ENCODE measurements around the gene TBL3.

The TBL3 gene

GRCh38 chr16:1982991-1983543 lies 11.2 kb downstream of the TBL3 start:
- no peak for DNase-seq (ENCODE audit: low spot score)

DNA sequence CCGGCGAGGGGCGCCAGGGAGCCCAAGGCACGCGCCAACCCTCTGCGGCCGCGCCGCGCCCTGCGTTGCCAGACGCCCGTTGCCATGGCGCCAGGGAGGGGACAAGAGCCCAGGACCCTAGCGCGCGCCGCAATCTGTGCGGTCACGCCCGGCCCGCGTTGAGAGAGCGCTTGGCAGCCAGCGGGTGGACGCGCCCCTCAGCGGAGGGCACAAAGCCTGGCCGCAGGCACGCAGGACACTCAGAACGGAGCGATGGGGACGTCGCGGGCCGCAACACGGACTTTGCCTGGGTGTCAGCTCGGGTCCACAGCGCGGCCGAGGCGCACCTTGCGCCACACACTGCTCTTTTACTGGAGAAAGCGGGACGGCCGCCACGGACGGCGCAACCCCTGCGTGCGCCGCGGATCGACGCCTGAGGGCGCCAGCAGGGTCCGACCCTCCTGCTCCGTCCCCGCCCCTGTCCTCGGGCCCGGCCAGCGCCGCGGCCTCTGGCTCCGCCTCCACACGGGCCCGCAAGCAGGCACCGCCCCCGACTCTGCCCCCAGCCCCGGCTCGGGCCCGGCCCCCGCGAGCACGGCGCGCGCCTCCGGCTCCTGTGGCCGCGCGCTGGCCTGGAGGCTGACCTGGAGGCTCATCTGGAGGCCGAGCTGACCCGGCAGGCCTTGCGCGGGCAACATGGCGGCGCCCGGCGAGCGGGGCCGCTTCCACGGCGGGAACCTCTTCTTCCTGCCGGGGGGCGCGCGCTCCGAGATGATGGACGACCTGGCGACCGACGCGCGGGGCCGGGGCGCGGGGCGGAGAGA lies 11.9 kb downstream of the TBL3 start, which contains the start of gene GFER:
Gene GFER, plus strand, starts transcription at position 650 of the 803 bp plus-strand sequence. Its CDS starts 26 bp downstream, at position 676.
- peak; percentile 76 for DNase-seq (ENCODE audit: low spot score)

- peak; percentile 15 for DNase-seq (ENCODE audit: low spot score)
These were observed 12.7 kb downstream of the TBL3 start for GRCh38 chr16:1984347-1985225.

GRCh38 chr16:1985466-1986150 lies 13.8 kb downstream of the TBL3 start:
- DNase-seq (ENCODE audit: low spot score), result no peak

DNA sequence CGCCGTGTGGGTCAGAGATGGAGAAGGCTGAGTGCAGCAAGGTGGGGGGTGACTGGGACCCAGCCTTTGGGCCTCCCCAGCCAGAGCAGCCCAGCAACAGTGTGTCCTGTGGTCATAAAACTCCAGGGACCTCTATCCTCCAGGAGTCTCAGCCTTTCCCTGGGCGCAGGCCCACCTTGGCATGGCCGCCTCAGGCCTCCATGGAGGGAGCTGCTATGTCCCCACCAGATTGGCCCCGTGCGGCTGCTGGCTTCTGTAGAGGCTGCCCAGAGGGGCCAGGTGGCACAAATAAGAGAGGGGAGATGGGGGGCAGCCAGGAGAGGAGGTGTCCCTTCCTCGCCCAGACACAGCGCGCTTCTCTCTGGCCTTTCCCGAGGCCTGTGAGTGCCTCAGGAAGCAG lies 15.3 kb downstream of the TBL3 start:
- DNase-seq (ENCODE audit: low spot score), result no peak

GRCh38 chr16:1989209-1990100 lies 17.6 kb downstream of the TBL3 start, which contains the start of gene SYNGR3:
TSS of gene SYNGR3 (plus strand) at chr16:1989970. CDS start at chr16:1990103, 133 bp downstream.
- no peak for DNase-seq (ENCODE audit: low spot score)

DNA sequence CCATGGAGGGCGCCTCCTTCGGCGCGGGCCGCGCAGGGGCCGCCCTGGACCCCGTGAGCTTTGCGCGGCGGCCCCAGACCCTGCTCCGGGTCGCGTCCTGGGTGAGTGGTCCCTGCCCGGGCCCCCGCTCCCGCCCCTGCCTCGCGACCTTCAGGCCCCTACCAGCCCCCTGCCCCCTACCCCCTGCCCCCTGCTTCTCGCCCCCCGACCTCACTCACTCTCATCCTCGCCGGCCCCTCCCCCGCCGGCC lies 18.2 kb downstream of the TBL3 start:
- no peak for DNase-seq (ENCODE audit: low spot score)

DNA sequence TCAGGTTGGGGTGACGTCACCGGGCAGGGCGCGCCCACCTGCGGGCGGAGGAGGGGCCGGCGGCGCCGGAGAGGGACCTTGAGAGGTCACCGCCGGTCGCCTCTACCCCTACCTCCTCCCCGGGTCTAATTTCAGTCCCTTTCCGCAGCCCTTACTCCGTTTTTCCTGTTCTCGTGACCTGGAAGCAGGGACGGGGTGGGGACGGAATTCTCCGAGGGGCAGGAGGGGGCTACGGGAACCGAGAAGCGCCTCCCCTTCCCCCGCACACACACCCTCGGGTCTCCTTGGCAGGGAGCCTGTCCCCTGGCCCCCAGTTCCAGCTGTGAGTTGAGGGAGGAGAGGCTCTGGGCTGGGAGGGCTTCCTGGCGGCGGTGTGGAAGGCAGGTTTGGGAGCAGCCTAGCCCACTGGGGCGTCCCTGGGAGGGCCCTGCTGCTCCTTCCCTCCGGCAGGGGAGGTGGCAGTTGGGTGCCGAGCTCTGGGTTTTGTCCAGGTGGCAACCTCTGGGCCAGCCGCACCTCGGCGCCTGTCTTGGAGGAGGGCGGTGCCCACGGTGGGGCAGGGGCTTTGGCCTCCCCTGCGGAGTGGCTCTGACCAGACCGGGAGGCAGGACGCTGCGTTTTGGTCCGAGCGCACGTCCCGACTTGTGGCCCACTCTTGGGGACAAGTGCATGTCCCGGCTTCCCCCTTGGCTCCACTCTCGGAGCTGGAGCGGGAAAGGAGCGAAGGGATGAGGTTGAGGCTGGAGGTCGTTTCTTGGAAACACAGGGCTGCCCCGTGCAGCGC lies 18.7 kb downstream of the TBL3 start:
- no peak for DNase-seq (ENCODE audit: low spot score)

GRCh38 chr16:1991135-1991551 lies 19.3 kb downstream of the TBL3 start:
- DNase-seq (ENCODE audit: low spot score), result no peak

GRCh38 chr16:1991588-1991947 lies 19.7 kb downstream of the TBL3 start:
- no peak for DNase-seq (ENCODE audit: low spot score)

GRCh38 chr16:1991948-1992703 lies 20.3 kb downstream of the TBL3 start:
- peak; percentile 96 for DNase-seq (ENCODE audit: low spot score)

DNA sequence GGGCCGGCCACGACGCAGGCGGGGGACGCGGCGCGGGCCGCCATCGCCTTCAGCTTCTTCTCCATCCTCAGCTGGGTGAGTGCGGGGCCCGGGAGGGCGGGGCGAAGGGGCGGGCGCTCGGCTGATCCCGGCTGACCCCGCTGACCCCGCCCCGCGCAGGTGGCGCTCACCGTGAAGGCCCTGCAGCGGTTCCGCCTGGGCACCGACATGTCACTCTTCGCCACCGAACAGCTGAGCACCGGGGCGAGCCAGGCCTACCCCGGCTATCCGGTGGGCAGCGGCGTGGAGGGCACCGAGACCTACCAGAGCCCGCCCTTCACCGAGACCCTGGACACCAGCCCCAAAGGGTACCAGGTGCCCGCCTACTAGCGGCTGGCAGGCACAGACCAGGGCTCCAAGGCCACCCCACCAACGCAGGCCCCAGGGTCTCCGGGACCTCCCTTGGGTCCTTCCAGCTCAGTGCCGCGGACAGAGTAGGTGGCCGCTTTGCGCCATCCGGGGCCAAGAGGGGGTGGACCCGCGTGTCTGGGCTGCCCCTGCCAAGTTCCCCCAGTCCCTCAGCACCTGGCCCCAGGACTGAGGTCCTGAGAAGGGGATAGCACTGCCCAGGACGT lies 21.0 kb downstream of the TBL3 start:
- no peak for DNase-seq (ENCODE audit: low spot score)

- DNase-seq (ENCODE audit: low spot score), result no peak
These were observed 21.9 kb downstream of the TBL3 start for GRCh38 chr16:1993731-1994131.

GRCh38 chr16:1997494-1998359 lies 25.9 kb downstream of the TBL3 start:
- no peak for DNase-seq (ENCODE audit: low spot score)

GRCh38 chr16:1998360-1998835 lies 26.5 kb downstream of the TBL3 start:
- DNase-seq (ENCODE audit: low spot score), result no peak

- DNase-seq (ENCODE audit: low spot score), result no peak
These were observed 27.3 kb downstream of the TBL3 start for GRCh38 chr16:1998852-1999801.

Measured in hematopoietic multipotent progenitor cell treated with erythropoietin and hydrocortisone succinate and interleukin-3 and kit ligand, for 15 days (in vitro differentiated cells).